ENCODE measurements around the gene NHERF1.

GRCh38 chr17:74758848-74759168 is 10.4 kb downstream of the NHERF1 start:
- TF ChIP-seq POLR2A (IDR thresholded peaks at IDR 0.05; ENCODE audit: low read depth, low read length) = no peak
- TF ChIP-seq POLR2AphosphoS5 (IDR thresholded peaks at IDR 0.05; ENCODE audit: low read depth, low read length) = no peak
- TF ChIP-seq TAF1 (IDR thresholded peaks at IDR 0.05; ENCODE audit: borderline replicate concordance, low read depth, low read length) = no peak

Data from GM12892 (cell line).